ENCODE measurements around the gene MGST3.
"Not testable (repeated sequence)": the region's sequence is repeated elsewhere in the genome, so short reads cannot be mapped to it uniquely, and the experiment has no call there.

Gene MGST3

DNA sequence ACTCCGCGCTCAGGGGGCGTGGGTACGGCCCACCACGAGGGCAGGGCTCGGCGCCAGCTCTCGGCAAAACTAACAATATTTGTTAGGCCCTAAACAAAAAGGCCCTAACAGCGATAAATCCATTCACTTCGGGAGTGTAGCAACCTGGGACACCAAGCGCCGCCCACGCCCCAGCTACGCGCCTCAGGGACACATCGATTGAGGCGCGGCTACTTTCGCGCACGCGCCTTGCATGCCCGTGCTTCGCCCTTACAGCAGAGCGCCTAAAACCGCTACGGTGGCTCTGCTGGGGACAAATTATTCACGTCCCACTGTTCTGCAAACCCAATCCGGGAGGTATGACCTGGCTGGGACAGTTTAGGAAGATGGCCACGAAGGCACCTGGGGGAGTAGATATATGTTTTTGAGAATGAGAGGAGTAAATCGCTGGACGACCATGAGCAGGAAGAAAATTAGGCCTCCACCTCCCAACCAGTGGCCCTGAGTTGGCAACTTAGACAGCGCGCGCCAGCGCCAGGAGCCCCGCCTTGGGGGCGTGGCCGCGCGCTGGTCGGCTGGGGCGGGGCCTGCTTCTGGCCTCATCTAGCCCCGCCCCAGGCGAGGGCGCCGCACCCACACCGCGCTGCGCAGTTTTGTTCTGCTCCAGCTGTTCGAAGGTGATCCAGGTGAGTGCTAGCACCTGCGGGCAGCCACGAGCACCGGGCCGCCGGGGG is at the start of gene MGST3:
Gene MGST3 (plus strand): TSS at position 606 of the 713 bp plus-strand sequence. CDS start 18,614 bp downstream, outside the sequence.
- peak; percentile 92 for DNase-seq

DNA sequence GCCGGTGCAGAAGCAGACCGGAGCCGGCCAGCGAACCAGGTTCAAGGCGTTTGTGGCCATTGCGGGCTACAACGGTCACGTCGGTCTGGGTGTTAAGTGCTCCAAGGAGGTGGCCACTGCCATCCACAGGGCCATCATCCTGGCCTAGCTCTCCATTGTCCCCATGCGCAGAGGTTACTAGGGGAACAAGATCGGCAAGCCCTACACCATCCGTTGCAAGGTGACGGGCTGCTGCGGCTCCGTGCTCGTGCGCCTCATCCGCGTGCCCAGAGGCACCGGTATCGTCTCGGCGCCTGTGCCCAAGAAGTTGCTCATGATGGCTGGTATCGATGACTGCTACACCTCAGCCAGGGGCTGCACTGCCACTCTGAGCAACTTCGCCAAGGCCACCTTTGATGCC is 49.1 kb upstream of the MGST3 start:
- DNase-seq = no peak

DNA sequence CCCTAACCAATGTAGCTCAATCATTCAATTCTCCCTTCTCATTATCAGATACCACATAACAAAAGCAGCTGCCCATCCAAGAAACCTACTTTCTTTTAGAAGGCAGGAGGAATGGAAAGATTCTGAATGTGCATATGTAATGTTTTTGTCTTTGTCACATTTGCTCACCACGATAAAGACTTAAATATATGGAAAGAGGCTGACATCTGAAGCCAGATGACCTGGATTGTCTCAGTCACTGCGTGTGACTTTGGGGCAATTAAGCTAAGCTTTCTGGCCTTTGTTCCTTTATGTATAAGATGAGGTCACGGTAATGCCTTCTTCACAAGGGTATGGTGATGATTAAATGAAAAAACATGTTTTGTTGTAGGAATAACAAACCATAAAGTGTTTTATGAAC is 44.6 kb upstream of the MGST3 start:
- no peak for DNase-seq

DNA sequence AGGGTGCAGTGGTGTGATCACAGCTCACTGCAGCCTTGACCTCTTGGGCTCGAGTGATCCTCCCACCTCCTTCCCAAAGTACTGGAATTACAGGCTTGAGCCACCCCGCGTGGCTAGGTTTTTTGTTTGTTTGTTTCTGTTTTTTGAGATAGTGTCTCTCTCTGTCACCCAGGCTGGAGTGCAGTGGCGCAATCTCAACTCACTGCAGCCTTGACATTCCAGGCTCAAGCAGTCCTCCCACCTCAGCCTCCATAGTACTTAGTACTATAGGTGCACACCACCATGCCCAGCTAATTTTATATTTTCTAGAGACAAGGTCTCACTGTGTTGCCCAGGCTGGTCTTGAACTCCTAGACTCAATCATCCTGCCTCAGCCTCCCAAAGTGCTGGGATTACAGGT is 39.6 kb upstream of the MGST3 start:
- DNase-seq = not testable (repeated sequence)

DNA sequence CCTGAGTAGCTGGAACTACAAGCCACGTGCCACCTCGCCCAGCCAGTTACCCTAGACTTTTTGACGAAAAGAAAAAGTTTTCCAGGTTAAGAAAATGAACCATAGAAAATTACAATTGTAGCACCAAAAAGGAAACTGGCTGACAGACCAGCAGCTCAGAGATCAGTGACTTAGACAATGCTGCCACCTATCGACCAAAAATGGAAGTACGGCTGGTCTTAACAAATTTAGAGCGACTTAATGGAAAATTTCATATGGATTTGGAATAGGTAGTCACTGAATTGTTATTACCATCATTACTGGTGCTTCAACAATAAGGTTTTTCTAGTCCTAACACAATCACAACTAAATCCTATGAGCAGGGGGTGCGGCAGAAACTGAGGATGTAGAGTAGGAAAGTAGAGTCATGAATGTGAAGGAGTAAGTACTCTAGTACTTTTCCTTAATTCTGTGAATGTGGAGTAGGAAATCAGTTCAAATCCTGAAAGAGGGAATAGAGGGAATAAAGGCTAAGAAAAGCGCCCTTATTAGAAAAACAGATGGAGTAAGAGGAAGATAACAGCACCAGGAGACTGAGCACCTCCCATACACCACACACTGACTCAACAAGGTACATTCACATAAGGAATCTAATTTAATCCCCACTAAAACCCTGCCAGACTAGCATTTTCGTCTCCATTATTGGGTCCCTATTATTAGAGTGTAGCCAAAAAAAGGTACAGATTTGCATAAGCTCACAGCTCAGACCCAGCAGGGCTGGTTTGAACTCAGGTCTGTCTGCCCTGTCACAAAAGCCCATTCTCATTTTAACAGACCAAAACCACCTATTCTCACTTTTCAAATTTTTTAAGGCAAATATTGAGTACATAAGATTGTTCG is 37.9 kb upstream of the MGST3 start:
- DNase-seq = peak; percentile 68

DNA sequence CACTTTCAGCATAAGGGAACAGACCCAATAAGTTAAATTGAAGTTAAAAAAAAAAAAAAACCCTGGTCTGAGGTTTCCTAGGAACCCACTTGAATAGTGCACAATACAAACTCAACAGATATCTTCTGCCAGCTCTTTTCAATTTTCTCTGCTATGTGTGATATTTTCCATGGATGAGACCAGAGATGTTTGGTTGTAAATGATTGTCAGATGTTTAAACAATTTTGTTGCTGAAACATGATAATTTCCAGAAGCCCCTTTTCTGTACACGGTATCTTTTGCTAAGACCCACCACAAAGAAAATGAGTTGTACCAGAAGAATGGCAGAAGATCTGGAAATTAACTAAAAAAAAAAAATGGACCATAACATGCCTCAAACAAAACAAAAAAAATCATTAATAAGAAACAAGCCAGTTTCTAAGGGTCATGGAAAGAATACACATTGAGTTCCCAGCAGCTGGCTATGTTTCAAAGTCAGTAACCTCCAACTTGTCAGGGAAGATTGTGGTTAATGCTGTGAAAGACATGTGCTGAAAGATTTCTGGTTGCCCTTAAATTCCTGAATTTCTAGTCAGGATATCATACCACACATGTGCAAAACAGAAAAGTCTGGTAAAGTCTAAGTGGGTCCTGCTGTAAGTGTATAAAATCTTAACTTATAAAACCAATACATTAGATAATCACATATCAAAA is 35.6 kb upstream of the MGST3 start:
- DNase-seq = no peak

DNA sequence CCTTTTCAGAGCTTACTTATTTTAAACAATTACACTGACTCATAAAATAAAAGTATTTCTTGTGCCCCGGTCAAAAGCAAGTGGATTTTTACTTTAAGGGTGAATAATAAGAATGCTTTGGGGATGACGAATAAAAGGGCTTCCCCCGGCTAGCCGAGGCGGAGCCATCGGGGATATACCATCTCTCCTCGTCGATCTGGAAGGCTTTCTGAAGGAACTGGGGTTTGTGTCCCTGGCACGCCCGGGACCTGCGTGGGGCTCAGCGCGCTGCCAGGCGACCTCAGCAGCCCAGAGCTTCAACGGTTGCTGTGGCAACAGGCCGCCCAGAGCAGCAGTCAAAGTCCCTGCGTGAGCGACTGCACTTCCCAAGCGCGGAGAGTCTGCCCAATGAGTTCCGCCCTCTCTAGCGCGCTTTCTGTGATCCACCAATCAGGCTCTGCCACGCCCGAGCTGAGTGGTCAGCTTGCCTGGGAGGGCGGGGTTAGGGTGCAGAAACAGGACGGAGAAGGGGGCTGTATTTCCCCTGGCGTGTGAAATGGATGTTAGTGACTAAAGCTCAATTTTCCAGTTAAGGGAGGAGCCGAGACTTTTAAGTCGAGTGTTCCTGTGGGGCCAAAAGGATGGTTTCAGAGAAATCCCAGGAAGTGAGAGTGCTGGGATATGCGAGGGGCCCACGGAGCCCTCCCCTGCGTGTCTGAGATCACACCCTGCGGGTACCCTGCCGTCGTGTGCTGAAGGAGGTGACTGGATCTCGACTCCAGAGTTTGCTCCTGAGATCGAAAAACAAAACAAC is 33.0 kb upstream of the MGST3 start:
- DNase-seq = peak; percentile 86

DNA sequence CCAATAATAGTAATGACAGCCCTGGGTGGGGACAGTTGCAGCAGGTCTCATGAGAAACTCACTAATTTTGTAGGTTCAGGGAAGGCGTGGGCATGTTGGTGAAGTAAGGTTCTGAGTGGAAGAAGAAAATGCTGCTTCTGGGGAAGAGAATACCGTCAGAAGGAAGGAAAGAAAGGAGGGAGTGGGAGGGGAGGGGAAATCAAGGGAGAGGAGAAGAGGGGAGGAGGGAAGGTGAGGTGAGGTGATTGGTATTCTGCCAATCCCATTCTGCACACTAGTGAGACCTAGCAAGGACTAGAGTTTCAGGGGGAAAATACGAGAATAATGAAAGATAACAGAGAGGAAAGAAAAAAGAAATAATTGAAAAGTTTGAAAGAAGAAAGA is 32.4 kb upstream of the MGST3 start:
- no peak for DNase-seq

DNA sequence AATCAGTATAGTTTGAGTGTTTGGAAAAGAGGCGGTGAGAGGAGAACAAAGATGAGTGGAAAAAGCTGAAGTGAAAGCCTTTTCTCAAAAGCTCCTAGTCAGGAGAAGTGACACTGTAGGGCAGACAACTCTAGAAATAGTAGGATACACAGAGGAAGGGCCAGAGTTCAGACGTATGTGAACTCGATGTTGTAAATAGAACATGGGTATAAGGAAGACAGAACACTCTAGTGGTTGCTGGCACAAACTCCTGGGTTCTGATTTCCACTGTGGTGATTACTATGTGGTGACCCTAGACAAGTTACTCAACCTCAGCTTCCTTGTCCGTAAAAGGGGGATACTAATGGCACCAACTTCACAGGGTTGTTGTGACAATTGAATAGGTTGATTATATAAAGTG is 30.2 kb upstream of the MGST3 start:
- DNase-seq = no peak

DNA sequence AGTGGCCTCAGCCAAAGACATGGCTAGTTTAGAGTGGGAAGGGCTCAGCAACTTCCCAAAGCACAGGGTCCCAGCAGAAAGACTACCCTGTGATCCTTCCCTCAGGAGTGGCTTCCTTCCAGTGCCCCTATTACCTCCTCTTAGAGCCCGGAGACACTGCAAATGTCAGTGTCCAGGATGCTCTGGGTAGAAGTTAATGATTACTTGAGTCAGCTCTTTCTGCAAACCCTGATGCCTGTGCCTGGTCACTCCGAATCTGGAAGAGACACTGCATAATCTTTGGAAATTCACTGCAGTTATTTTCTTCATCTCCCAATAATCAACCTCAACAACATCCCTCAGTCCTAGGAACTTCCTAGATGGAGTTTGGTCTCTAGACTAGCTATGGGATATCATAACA is 27.2 kb upstream of the MGST3 start:
- DNase-seq = no peak

DNA sequence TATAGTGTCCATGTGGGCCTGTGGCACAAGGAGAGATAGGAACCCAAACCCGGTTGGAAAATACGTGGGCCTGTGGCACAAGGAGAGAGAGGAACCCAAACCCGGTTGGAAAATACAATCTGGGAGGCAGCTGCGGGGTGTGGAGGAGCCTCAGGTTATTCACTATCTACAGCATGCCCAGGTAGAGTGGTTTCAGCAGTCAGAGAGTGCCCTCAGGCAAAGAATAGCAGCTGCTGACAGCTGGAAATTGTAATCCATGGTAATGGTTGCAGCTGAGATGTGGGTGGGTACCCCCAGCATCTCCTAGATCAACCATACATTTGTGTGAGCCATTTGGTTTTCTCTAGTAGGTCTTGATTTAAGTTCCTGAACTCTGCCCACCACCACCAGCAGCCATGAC is 25.8 kb upstream of the MGST3 start:
- no peak for DNase-seq

DNA sequence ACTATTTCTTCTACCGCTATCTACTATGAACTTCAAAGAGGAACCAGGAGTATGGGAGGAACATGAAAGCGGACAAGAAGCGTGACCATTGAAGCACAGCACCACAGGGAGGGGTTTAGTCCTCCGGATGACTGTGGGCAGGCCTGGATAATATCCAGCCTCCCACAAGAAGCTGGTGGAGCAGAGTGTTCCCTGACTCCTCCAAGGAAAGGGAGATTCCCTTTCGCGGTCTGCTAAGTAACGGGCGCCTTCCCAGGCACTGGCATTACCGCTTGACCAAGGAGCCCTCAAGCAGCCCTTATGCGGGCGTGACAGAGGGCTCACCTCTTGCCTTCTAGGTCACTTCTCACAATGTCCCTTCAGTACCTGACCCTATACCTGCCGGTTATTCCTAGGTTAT is 24.4 kb upstream of the MGST3 start:
- not testable (repeated sequence) for DNase-seq

DNA sequence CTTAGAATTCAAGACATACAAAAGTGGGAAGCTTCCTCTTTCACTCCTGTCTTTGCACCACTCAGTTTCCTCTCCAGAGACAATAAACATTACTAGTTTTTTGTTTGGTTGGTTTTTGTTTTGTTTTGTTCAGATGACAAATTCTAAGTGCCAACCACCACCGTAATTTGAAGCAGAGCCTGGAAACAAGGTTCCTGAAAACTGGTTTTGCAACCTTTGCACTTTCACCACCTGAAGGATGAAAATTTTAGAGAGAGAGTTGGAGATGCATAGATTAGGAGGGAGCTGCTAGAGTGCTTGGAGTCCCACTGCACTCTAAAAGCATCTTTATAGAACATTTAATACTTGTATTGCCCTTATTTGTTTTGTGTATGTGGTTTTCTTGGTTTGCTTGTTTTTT is 20.2 kb upstream of the MGST3 start:
- DNase-seq = no peak

DNA sequence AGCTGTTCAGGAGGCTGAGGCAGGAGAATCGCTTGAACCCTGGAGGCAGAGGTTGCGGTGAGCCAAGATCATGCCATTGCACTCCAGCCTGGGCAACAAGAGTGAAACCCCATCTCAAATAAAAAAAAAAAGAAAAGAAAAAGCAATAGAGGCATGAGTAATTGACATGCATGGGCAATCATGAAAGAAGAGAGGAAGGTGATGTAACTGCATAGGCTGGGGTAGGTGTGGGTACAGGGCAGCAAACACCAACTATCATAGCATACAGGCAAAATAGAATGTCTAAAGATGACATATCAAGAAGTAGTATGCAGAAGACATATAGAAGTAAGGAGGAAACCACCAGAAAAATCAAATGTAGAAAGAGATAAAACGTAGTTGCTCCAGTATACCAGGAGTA is 19.0 kb upstream of the MGST3 start:
- DNase-seq = no peak

DNA sequence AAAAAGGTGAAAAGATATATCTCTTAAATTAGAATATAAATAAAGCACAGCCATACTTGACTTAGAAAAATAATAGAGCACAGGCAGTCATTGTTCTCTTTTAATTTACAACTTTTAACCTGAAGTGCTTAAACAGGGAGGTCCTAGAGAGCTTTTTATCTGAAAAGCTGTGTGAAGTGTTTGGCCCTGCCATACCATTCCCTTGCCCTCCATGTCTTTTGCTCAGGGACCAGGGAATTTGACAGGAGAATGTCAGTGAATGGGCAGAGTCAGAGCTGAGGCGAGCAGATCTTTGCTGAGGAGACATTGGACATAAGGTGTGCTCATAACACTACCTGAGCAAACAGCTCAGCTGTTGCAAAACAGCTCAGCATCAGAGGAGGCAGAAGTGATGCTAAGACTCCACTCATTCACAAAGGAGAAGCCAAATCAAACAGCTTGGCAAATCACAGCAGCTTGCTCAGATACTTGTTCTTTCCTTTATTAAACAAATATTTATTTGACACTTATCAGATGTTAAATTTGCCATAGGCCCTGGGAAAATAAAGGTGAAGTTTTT is 14.9 kb upstream of the MGST3 start:
- no peak for DNase-seq

DNA sequence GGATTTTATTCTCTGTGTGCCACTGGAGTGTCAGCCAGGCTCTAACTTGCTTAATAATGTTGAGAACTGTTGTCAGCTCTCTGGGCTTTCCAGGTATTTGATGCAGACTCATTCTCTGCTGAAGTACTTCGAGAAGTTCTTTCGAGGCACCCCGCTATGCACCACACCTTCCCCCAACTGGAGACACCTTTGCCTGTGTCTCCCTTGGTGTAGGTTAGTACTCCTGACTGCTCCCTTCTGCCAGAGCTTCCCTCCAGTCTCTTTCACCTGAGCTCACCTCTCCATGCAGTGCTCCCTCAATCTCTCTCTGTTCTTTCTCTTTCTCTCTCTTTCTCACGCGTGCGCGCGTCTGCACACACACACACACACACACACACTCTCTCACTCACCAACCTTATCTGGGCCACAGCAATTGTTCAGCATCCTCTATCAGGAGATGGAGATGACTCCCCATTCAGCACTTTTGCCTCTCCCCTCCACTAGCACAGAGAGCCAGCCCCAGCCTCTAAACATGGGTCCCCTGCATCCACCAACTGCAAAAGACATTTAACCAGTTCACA is 14.0 kb upstream of the MGST3 start:
- DNase-seq = no peak

DNA sequence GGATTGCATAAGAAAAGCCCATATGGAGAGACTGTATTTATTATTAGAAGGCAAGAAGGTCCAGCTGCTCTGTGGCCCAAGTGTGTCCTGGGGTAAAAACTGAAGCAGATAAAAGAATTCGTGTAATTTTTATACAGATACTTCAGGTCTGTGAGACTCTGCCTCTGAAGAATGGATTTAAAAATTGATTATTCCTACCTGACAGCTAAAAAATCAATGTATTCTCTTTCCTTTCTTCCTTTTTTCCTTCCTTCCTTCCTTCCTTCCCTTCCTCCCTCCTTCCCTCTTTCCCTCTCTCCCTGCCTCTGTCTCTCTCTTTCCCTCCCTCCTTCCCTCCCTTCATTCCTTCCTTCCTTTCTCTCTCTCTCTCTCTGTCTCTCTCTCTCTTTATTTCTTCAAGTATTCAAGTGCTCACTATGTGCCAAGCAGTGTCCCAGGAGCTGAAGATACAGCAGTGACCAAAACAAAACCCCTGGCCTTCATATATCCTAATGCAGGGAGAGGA is 11.3 kb upstream of the MGST3 start:
- no peak for DNase-seq

DNA sequence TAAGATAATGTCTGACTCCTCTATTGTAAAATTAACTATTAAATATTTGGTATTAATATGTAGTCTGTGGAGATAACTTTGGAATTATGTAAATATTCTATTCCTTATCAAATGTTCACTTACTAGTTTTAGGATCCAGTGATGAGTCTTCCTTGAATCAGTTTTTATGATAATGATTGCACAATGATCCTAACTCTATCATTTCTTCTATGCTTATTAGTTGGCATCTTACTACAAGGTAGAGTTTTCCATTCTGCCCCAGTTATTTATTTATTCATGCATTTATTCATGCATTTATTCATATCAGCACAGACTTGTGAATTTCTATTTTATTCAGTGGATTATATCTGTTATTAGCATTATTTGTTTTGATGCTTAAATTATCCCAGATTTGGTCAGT is 7.4 kb upstream of the MGST3 start:
- DNase-seq = no peak

DNA sequence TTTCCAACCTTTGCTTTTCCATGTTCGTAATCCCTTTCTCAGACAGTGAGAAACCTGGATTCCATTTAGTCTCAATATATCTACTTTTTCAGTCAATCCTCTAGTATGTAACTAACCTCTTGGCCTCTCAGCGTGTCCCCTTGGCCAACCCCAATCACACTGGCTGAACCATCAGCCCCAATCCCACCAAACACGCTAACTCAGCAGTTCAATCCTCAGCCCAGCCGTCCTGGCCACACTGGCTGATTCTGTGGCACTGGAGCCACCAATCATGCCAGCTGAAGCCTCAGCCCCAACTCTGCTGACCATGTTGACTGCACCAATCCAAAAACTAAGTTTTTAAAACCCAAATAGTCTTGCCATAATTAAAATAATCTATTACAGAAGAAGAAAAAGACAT is 6.6 kb upstream of the MGST3 start:
- DNase-seq = no peak

DNA sequence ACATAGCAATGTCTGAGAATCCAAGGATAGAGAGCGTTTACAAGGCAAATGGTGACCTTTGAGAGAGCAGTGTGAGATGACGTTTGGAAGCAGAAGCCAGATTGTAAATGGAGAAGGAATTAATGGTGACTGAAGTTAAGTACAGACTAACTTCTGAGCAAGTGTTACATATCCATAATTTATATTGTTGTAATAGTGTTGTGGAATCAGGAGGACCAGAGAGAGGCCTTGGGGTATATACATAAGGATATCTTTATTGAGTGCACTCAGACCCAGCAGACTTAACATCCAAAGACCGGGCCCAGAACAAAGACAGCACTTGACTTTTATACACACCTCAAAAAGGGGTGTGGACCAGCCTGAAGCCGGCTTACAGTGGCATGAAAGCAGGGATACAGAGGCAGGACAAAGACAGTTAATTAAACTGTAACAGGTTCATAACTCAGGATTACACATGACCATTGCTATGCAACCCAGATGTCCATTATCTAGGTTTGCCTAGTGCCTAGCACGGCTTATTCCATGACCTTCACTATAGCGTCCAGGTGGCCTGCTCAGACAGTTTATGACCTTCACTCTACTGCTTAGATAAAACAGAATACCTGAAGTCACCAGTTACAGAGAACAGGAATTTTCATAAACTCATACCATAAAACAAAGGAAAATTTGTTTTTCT is 2.7 kb upstream of the MGST3 start:
- DNase-seq = no peak

DNA sequence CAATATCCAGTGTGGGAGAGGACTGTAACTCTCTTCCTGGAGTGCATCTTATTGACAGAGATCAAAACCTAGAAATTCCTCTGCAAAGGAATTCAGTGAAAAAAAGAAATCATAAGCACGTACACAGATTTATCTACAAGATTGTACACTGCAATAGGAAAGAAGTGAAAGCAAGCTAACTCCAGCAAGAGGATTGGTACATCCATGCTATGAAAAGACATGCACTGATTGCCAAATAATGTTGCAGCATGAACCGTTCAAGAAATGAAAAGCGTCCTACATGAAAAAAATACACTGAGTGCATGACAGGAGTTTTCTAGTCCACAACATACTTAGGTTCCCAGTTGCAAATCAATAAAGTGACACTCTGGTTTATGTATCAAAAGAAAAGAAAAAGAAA is 1.9 kb upstream of the MGST3 start:
- DNase-seq = no peak

Data from activated T-cell treated with anti-CD3 and anti-CD28 coated beads, Interleukin-2, amount 50 U/mL, for 1 hour (primary cell).